ENCODE measurements around the gene LIPA. TPM values are rescaled to one million over a fixed set of nuclear protein-coding genes. Genes with fewer than 3 reads are reported as not detected.

Gene LIPA
- total RNA-seq, 2 experiments from 2014 or later, result 8.9 to 19.4 TPM

GRCh38 chr10:89189211-89189734 is 62.3 kb downstream of the LIPA start:
- H3K4me3 ChIP-seq (ENCODE audit: low read depth, low read length, poor library complexity, severe bottlenecking), result no peak overlapping the region
- TF ChIP-seq EZH2phosphoT487 (IDR thresholded peaks at IDR 0.05; ENCODE audit: borderline replicate concordance, low read depth, low read length) (no peak), CTCF (conservative IDR thresholded peaks at IDR 0.05; ENCODE audit: low read length) (no peak)
- no peak for DNase-seq (ENCODE audit: low spot score)
- H3K9me3 ChIP-seq (ENCODE audit: low read length), result no peaks in the 10 kb centered on the region
- ChIA-PET POLR2A (interaction anchor here (0.9 kb wide), 1 partner anchor 9 kb away, joined by 5 read pairs; no protein-coding TSS in a partner anchor), CTCF (ENCODE audit: unreplicated experiment) (no interaction called here)
- no peaks in the 10 kb centered on the region for H3K79me2 ChIP-seq (ENCODE audit: insufficient read depth, low read depth, low read length)
- intact Hi-C loops (cut with micrococcal nuclease; ENCODE audit: unreplicated experiment), result no loop called here
- no peak overlapping the region for H3K4me2 ChIP-seq (ENCODE audit: low read length)
- no TSS peak for BruUV-seq (replicated peaks)
- no peaks in the 10 kb centered on the region for H3K4me1 ChIP-seq (ENCODE audit: insufficient read depth, low read length, poor library complexity, severe bottlenecking)
- no peak overlapping the region for H3K27ac ChIP-seq (ENCODE audit: low read depth, low read length, poor library complexity, severe bottlenecking)
- no peak overlapping the region for H2AFZ ChIP-seq (ENCODE audit: low read length)
- H3K36me3 ChIP-seq (ENCODE audit: insufficient read depth, low read length), result no peaks in the 10 kb centered on the region
- H3K9me2 ChIP-seq (ENCODE audit: insufficient read depth, low read length), result no peaks in the 10 kb centered on the region
- no peaks in the 10 kb centered on the region for H4K20me1 ChIP-seq (ENCODE audit: insufficient read depth, low read length)

- no peaks in the 10 kb centered on the region for H3K4me1 ChIP-seq (ENCODE audit: insufficient read depth, low read length, poor library complexity, severe bottlenecking)
- no peaks in the 10 kb centered on the region for H3K9me2 ChIP-seq (ENCODE audit: insufficient read depth, low read length)
- H3K4me3 ChIP-seq (ENCODE audit: low read depth, low read length, poor library complexity, severe bottlenecking), result no peak overlapping the region
- POLR2A ChIA-PET, result no interaction called here
- CTCF ChIA-PET (ENCODE audit: unreplicated experiment), result no interaction called here
- BruUV-seq (replicated peaks), result no TSS peak
- TF ChIP-seq EZH2phosphoT487 (IDR thresholded peaks at IDR 0.05; ENCODE audit: borderline replicate concordance, low read depth, low read length) (no peak), CTCF (conservative IDR thresholded peaks at IDR 0.05; ENCODE audit: low read length) (no peak)
- H4K20me1 ChIP-seq (ENCODE audit: insufficient read depth, low read length), result no peaks in the 10 kb centered on the region
- H3K27ac ChIP-seq (ENCODE audit: low read depth, low read length, poor library complexity, severe bottlenecking), result no peak overlapping the region
- intact Hi-C loops (cut with micrococcal nuclease; ENCODE audit: unreplicated experiment), result no loop called here
- H3K79me2 ChIP-seq (ENCODE audit: insufficient read depth, low read depth, low read length), result no peaks in the 10 kb centered on the region
- H3K4me2 ChIP-seq (ENCODE audit: low read length), result no peak overlapping the region
- no peak overlapping the region for H2AFZ ChIP-seq (ENCODE audit: low read length)
- H3K36me3 ChIP-seq (ENCODE audit: insufficient read depth, low read length), result no peaks in the 10 kb centered on the region
- DNase-seq (ENCODE audit: low spot score), result no peak
- H3K9me3 ChIP-seq (ENCODE audit: low read length), result no peaks in the 10 kb centered on the region
Observed at GRCh38 chr10:89185658-89186057, 65.9 kb downstream of the LIPA start.

- Histone ChIP-seq H3K79me2 (ENCODE audit: insufficient read depth, low read depth, low read length) (no peaks in the 10 kb centered on the region), H3K36me3 (ENCODE audit: insufficient read depth, low read length) (no peaks in the 10 kb centered on the region), H3K4me2 (ENCODE audit: low read length) (no peak overlapping the region), H3K9me2 (ENCODE audit: insufficient read depth, low read length) (no peaks in the 10 kb centered on the region), H3K27ac (ENCODE audit: low read depth, low read length, poor library complexity, severe bottlenecking) (no peak overlapping the region), H2AFZ (ENCODE audit: low read length) (no peak overlapping the region), H3K4me1 (ENCODE audit: insufficient read depth, low read length, poor library complexity, severe bottlenecking) (no peaks in the 10 kb centered on the region), H4K20me1 (ENCODE audit: insufficient read depth, low read length) (no peaks in the 10 kb centered on the region), H3K9me3 (ENCODE audit: low read length) (no peaks in the 10 kb centered on the region), H3K4me3 (ENCODE audit: low read depth, low read length, poor library complexity, severe bottlenecking) (no peak overlapping the region)
- BruUV-seq (replicated peaks), result no TSS peak
- POLR2A ChIA-PET, result interaction anchor here (1.0 kb wide), 1 partner anchor 10 kb away, joined by 4 read pairs; no protein-coding TSS in a partner anchor
- CTCF ChIA-PET (ENCODE audit: unreplicated experiment), result no interaction called here
- TF ChIP-seq CTCF (conservative IDR thresholded peaks at IDR 0.05; ENCODE audit: low read length) (no peak), EZH2phosphoT487 (IDR thresholded peaks at IDR 0.05; ENCODE audit: borderline replicate concordance, low read depth, low read length) (no peak)
- intact Hi-C loops (cut with micrococcal nuclease; ENCODE audit: unreplicated experiment), result no loop called here
- no peak for DNase-seq (ENCODE audit: low spot score)
Observed at GRCh38 chr10:89184638-89185037, 66.9 kb downstream of the LIPA start.
